IMR-90 (cell line): ENCODE measurements around the gene DUS1L. TPM values are rescaled to one million over a fixed set of nuclear protein-coding genes. Genes with fewer than 3 reads are reported as not detected.
A peak's percentile ranks its signal among the peaks of the same experiment; 100 is the strongest.

Experiments used
- ATAC-seq: fragments of 200-7000 bp; cut with Tn5 transposase; 2 replicates; pipeline ENCODE4 v1.9.1; 2020; ENCODE audit warnings: low read depth, mild to moderate bottlenecking, moderate library complexity
- BruUV-seq: library from RNA; stranded (reverse); fragments of 400-500 nt; replicated peaks from 2 replicates; lab custom pipeline; 2021; lab: Mats Ljungman, UMichigan
- CTCF ChIA-PET: fragments of 300-600 bp; formaldehyde crosslinking; extraction: SDS; loops from one replicate; lab custom pipeline; 2021; ENCODE audit warnings: antibody characterized with exemption; lab: Yijun Ruan, JAX
- POLR2A ChIA-PET: fragments of 300-600 bp; sonication (Branson Sonifier 250); formaldehyde crosslinking; loops from one replicate; lab custom pipeline; 2022; ENCODE audit warnings: antibody characterized with exemption; ENCODE audit not compliant: unreplicated experiment; lab: Charles Lee
- DNase-seq: peaks from one replicate; pipeline ENCODE4 v3.0.0; 2013
- H2AFZ ChIP-seq: replicated peaks from 2 replicates; pipeline ENCODE3; 2013; ENCODE audit warnings: low read length, mild to moderate bottlenecking; ENCODE audit not compliant: poor library complexity
- H2AK5ac ChIP-seq: 2 replicates; pipeline ENCODE4 v1.6.1; 2013; ENCODE audit warnings: low read depth, low read length, inconsistent platforms
- H2AK9ac ChIP-seq: replicated peaks from 2 replicates; pipeline ENCODE3; 2013; ENCODE audit warnings: mild to moderate bottlenecking, low read depth, low read length, moderate library complexity; ENCODE audit not compliant: poor library complexity
- H2BK120ac ChIP-seq: 2 replicates; pipeline ENCODE4 v1.6.1; 2013; ENCODE audit warnings: low read depth, low read length, inconsistent platforms
- H2BK15ac ChIP-seq: 3 replicates; pipeline ENCODE4 v1.6.1; 2013; ENCODE audit warnings: low read depth, low read length, inconsistent platforms
- H2BK20ac ChIP-seq: 2 replicates; pipeline ENCODE4 v1.6.1; 2013; ENCODE audit warnings: low read depth, mild to moderate bottlenecking, inconsistent platforms, low read length, moderate library complexity
- H2BK5ac ChIP-seq: 2 replicates; pipeline ENCODE4 v1.6.1; 2013; ENCODE audit warnings: mild to moderate bottlenecking, low read depth, low read length, inconsistent platforms; ENCODE audit not compliant: poor library complexity, severe bottlenecking
- H3K14ac ChIP-seq: replicated peaks from 2 replicates; pipeline ENCODE4 v1.6.1; 2013; ENCODE audit warnings: low read depth, low read length, inconsistent platforms
- H3K18ac ChIP-seq: 2 replicates; pipeline ENCODE4 v1.6.1; 2013; ENCODE audit warnings: low read depth, low read length, control low read depth
- H3K23ac ChIP-seq: 2 replicates; pipeline ENCODE4 v1.6.1; 2013; ENCODE audit warnings: low read depth, low read length, inconsistent platforms
- H3K27ac ChIP-seq: 2 replicates; pipeline ENCODE4 v1.5.1; 2013; ENCODE audit warnings: mild to moderate bottlenecking, control low read depth, low read length; ENCODE audit not compliant: insufficient read depth
- H3K27me3 ChIP-seq: 2 replicates; pipeline ENCODE4 v1.6.1; 2013; ENCODE audit warnings: low read length; ENCODE audit not compliant: control insufficient read depth, insufficient read depth
- H3K36me3 ChIP-seq: 2 replicates; pipeline ENCODE4 v1.6.1; 2013; ENCODE audit warnings: low read length, mixed read lengths; ENCODE audit not compliant: control insufficient read depth, insufficient read depth
- H3K4ac ChIP-seq: 2 replicates; pipeline ENCODE4 v1.6.1; 2013; ENCODE audit warnings: low read depth, low read length, inconsistent platforms
- H3K4me1 ChIP-seq: 2 replicates; pipeline ENCODE4 v1.6.1; 2013; ENCODE audit warnings: low read length, mixed read lengths; ENCODE audit not compliant: control insufficient read depth, insufficient read depth
- H3K4me2 ChIP-seq: 2 replicates; pipeline ENCODE4 v1.6.1; 2013; ENCODE audit warnings: low read depth, mild to moderate bottlenecking, control low read depth, low read length, moderate library complexity
- H3K4me3 ChIP-seq: 2 replicates; pipeline ENCODE4 v1.5.1; 2013; ENCODE audit warnings: low read depth, mild to moderate bottlenecking, control low read depth, low read length, moderate library complexity; ENCODE audit not compliant: insufficient read depth
- H3K56ac ChIP-seq: 2 replicates; pipeline ENCODE4 v1.6.1; 2013; ENCODE audit warnings: low read length, inconsistent platforms; ENCODE audit not compliant: insufficient read depth; ENCODE audit errors: extremely low read depth
- H3K79me1 ChIP-seq, 2 experiments: 2 replicates each; pipeline ENCODE4 v1.6.1; 2013; ENCODE audit warnings: low read length in 2 of 2, inconsistent platforms in 1 of 2, low read depth in 1 of 2
- H3K9ac ChIP-seq: 2 replicates; pipeline ENCODE4 v1.6.1; 2013; ENCODE audit warnings: low read depth, low read length, control low read depth
- H3K9me1 ChIP-seq: 2 replicates; pipeline ENCODE4 v1.6.1; 2013; ENCODE audit warnings: low read length, inconsistent platforms; ENCODE audit not compliant: insufficient read depth
- H3K9me3 ChIP-seq: 2 replicates; pipeline ENCODE4 v1.6.1; 2013; ENCODE audit warnings: low read length; ENCODE audit not compliant: control insufficient read depth, insufficient read depth
- H4K20me1 ChIP-seq: 2 replicates; pipeline ENCODE4 v1.6.1; 2013; ENCODE audit warnings: low read length, inconsistent platforms; ENCODE audit not compliant: insufficient read depth
- H4K5ac ChIP-seq: 2 replicates; pipeline ENCODE4 v1.6.1; 2013; ENCODE audit warnings: mild to moderate bottlenecking, low read depth, low read length, control low read depth
- H4K8ac ChIP-seq, 2 experiments: 2 replicates each; pipeline ENCODE4 v1.6.1; 2013; ENCODE audit warnings: low read depth in 2 of 2, low read length in 2 of 2, control low read depth in 1 of 2, inconsistent platforms in 1 of 2
- H4K91ac ChIP-seq: 2 replicates; pipeline ENCODE4 v1.6.1; 2013; ENCODE audit warnings: low read depth, low read length, inconsistent platforms; ENCODE audit not compliant: insufficient read depth
- RAD21 ChIP-seq: IDR thresholded peaks from 2 replicates; pipeline ENCODE4 v1.6.1; 2012; ENCODE audit warnings: low read length, improper control_type of control experiment
- RCOR1 ChIP-seq: IDR thresholded peaks from 2 replicates; pipeline ENCODE4 v1.6.1; 2012; ENCODE audit warnings: mild to moderate bottlenecking, low read length, improper control_type of control experiment; ENCODE audit not compliant: insufficient replicate concordance
- WGBS, 2 experiments: methylation state at CpG; one replicate each; pipeline versions ENCODE4 v1.1.5 to v1.1.7; 2013; ENCODE audit warnings: missing lambda C conversion rate in 2 of 2; ENCODE audit not compliant: insufficient read length in 1 of 2; ENCODE audit errors: extremely low coverage in 2 of 2; 5-methylcytosine and 5-hydroxymethylcytosine counted together
- dilution Hi-C: fragments of 300-500 bp; cut with HindIII; formaldehyde crosslinking; loops from one replicate; pipeline ENCODE4 v1.14.3; 2018; ENCODE audit warnings: low sequenced_read_pairs; ENCODE audit not compliant: unreplicated experiment
- in situ Hi-C: fragments of 300-500 bp; cut with MboI; formaldehyde crosslinking; loops from 3 replicates; pipeline ENCODE4 v1.14.3; 2019; ENCODE audit warnings: low sequenced_read_pairs, inconsistent platforms, mixed read lengths
- intact Hi-C: fragments of 100-400 bp; cut with micrococcal nuclease; formaldehyde crosslinking; loops from 2 replicates; pipeline ENCODE4 v1.10.0; 2022
- polyA plus RNA-seq, 3 experiments: library from polyadenylated mRNA; depleted of rRNA; stranded (reverse); fragments of >200 nt; gene quantifications; 2 replicates each; pipeline ENCODE4 v1.2.3, GENCODE V29; 2012; ENCODE audit warnings: low replicate concordance in 1 of 3
- total RNA-seq: library from RNA; depleted of rRNA; stranded (reverse); fragments of >200 nt; gene quantifications from 2 replicates; pipeline ENCODE4 v1.2.3, GENCODE V29; 2012

Gene DUS1L
- total and polyA plus RNA-seq, 2 of the 4 experiments (the other 2 are of a cell fraction): 29.0 to 76.9 TPM

GRCh38 chr17:82018152-82018988 is 47.2 kb downstream of the DUS1L start:
- WGBS, 2 experiments: 72% methylated on average over 5 of the region's 19 CpGs; no CpG with 5 or more reads in 1 of the 2 experiments
- DNase-seq: no peak
- in situ Hi-C loops (loop anchor here (5.0 kb wide), 1 partner anchor 51 kb away; no protein-coding TSS in a partner anchor), intact Hi-C loops (no loop called here), dilution Hi-C loops (no loop called here)
- H3K18ac ChIP-seq: no peak overlapping the region
- no peak overlapping the region for H2BK15ac ChIP-seq
- H2AK9ac ChIP-seq: peak overlapping the region; percentile 15
- ATAC-seq: no peak
- no peak overlapping the region for H4K8ac ChIP-seq
- no peak overlapping the region for H4K91ac ChIP-seq
- H3K56ac ChIP-seq: no peak overlapping the region
- POLR2A ChIA-PET: no interaction called here
- no peak overlapping the region for H3K4ac ChIP-seq
- H3K9me3 ChIP-seq: no peaks in the 10 kb centered on the region
- peaks cover 6 to 32% of the 10 kb centered on the region in 2 experiments for H3K79me1 ChIP-seq
- no peaks in the 10 kb centered on the region for H3K27me3 ChIP-seq
- H3K4me3 ChIP-seq: no peak overlapping the region
- H3K27ac ChIP-seq: no peak overlapping the region
- peak overlapping the region; percentile 21 for H2AFZ ChIP-seq
- no peak overlapping the region for H3K23ac ChIP-seq
- CTCF ChIA-PET: interaction anchor here (3.6 kb wide), 1 partner anchor 59 kb away, joined by 17 read pairs; no protein-coding TSS in a partner anchor
- peaks cover 8% of the 10 kb centered on the region for H3K4me1 ChIP-seq
- BruUV-seq: no TSS peak
- H3K4me2 ChIP-seq: no peak overlapping the region
- peaks cover 6% of the 10 kb centered on the region; the same call in 1 of the 2 replicates for H3K36me3 ChIP-seq
- H2AK5ac ChIP-seq: no peak overlapping the region; the same call in 1 of the 2 replicates
- H3K9ac ChIP-seq: no peak overlapping the region
- H2BK5ac ChIP-seq: no peak overlapping the region
- no peak overlapping the region for H2BK20ac ChIP-seq
- TF ChIP-seq RCOR1 (no peak), RAD21 (no peak)
- no peaks in the 10 kb centered on the region for H3K9me1 ChIP-seq
- H4K5ac ChIP-seq: no peak overlapping the region
- peaks cover 24% of the 10 kb centered on the region for H4K20me1 ChIP-seq
- H2BK120ac ChIP-seq: no peak overlapping the region
- no peak overlapping the region for H3K14ac ChIP-seq
